ENCODE results near the gene KANK2. TPM values are rescaled to one million over a fixed set of nuclear protein-coding genes. Genes with fewer than 3 reads are reported as not detected.
A peak's percentile ranks its signal among the peaks of the same experiment; 100 is the strongest.

KANK2 gene
- 1 to 10 TPM in 3 of 5 donors, under 1 TPM in 2; 0.68 to 1.9 (median 1.2) TPM for total RNA-seq
- total RNA-seq (2013): 0.42 TPM
- total RNA-seq: 0 to 1.7 (median 0.50) reads per million in 29 experiments

DNA sequence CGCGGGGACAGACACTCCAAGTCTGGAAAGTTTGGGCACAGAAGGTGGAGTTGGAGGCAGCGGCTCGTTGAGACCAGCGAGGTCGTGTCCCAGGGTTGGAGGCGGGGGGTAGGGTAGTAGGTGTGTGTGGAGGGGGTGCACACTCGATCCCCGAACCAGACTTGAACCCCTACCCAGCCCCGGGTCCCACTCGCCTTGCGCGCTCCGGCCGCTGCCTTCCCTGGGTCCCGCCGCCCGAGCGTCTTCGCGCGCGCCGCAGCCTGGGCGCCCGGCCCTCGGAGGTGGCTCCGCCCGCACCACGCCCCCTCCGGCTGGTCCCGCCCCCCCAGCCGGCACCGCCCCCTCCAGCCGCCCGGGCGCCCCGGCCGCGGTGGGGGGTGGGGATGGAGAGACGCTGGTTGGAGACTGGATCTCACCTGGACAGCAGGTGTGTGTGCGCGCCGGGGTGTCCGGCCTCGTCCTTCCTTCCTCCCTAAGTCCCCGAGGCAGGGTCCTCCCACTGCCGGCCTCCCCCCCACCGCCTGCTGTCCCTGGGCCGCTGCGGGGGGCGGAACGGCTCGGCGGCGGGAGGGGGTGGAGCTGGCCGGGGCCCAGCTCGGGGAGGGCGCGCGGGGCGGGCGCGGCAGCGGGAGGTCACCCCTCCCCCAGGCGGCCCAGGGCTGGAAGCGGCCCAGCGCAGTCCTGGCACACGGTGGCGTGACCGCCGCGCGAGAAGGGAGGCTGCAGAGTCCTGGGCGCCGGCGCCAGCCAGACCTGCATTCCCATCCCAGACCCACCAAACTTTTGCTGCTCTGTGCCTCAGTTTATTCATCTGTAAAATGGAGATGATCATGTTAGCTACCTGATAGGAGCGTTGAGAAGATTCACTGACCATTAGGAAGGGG lies at the start of gene KANK2:
KANK2 (minus strand) TSS at position 255 of the 884 bp plus-strand sequence. CDS start 3,034 bp downstream, outside the sequence.
- H3K27ac ChIP-seq (ENCODE audit: low read length): no peak within 1 kb of the TSS
- peaks cover 11 to 12% of the 10 kb centered on the region in 2 donors for H3K27me3 Mint-ChIP-seq
- H3K4me3 ChIP-seq (ENCODE audit: control insufficient read depth in 1 of 2, extremely low read depth in 1 of 2, low read length in 1 of 2): peak within 1 kb of the TSS; percentile 38 to 47
- peak; percentile 7 to 83 (median 51) for DNase-seq
- peak within 1 kb of the TSS; percentile 71 to 80 (median 73) for H3K4me3 Mint-ChIP-seq
- H3K27me3 ChIP-seq (replicated peaks in 1 of 2; ENCODE audit: control insufficient read depth in 2 of 2, extremely low read depth in 1 of 2, insufficient read depth in 2 of 2, low read length in 1 of 2): peaks cover 0 to 35% of the 10 kb centered on the region in 2 experiments
- H3K9me3 Mint-ChIP-seq: no peaks in the 10 kb centered on the region
- H3K4me1 ChIP-seq (ENCODE audit: control insufficient read depth in 1 of 2, extremely low read depth in 1 of 2, insufficient read depth in 2 of 2, low read length in 2 of 2): peaks cover 3 to 22% of the 10 kb centered on the region in 2 experiments
- 4% methylated on average over 39 of the region's 78 CpGs for WGBS (ENCODE audit: insufficient coverage)
- no peaks in the 10 kb centered on the region for H3K9me3 ChIP-seq
- no peak within 1 kb of the TSS for H3K27ac Mint-ChIP-seq
- ATAC-seq (replicated peaks in 1 of 4): peak; percentile 92 to 94 (median 93)
- H3K36me3 Mint-ChIP-seq: no peaks in the 10 kb centered on the region
- ChIA-PET CTCF (no interaction called here), POLR2A (no interaction called here)
- H3K36me3 ChIP-seq (ENCODE audit: control insufficient read depth in 2 of 2, extremely low read depth in 1 of 2, insufficient read depth in 1 of 2, low read length in 1 of 2): no peaks in the 10 kb centered on the region
- H3K4me1 Mint-ChIP-seq: peaks cover 9 to 12% (median 12%) of the 10 kb centered on the region in 3 donors

DNA sequence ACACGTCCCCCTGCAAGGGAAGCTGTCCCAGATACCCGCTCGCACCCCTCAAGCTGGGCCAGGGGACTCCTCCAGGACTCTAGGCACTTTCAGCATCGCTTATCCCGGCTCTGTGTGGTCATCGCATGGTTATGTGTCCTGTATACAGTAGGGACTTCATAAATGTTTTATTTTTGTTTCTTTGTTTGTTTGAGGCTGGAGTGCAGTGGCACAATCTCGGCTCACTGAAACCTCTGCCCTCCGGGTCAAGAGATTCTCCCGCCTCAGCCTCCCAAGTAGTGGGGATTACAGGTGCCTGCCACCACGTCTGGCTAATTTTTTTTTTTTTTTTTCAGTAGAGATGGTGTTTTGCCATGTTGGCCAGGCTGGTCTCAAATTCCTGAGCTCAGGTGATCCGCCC lies 49.6 kb upstream of the KANK2 start:
- Histone ChIP-seq H3K4me3 (ENCODE audit: control insufficient read depth in 1 of 2, extremely low read depth in 1 of 2, low read length in 1 of 2) (no peak overlapping the region), H3K4me1 (ENCODE audit: control insufficient read depth in 1 of 2, extremely low read depth in 1 of 2, insufficient read depth in 2 of 2, low read length in 2 of 2) (peaks cover 0 to 8% of the 10 kb centered on the region in 2 experiments), H3K36me3 (ENCODE audit: control insufficient read depth in 2 of 2, extremely low read depth in 1 of 2, insufficient read depth in 1 of 2, low read length in 1 of 2) (no peaks in the 10 kb centered on the region), H3K9me3 (no peaks in the 10 kb centered on the region), H3K27ac (ENCODE audit: low read length) (no peak overlapping the region), H3K27me3 (replicated peaks in 1 of 2; ENCODE audit: control insufficient read depth in 2 of 2, extremely low read depth in 1 of 2, insufficient read depth in 2 of 2, low read length in 1 of 2) (peaks cover 2 to 49% of the 10 kb centered on the region in 2 experiments)
- CTCF ChIA-PET: no interaction called here
- Mint-ChIP-seq H3K4me1 (peaks cover 4 to 6% (median 5%) of the 10 kb centered on the region in 3 donors), H3K9me3 (no peaks in the 10 kb centered on the region), H3K36me3 (no peaks in the 10 kb centered on the region), H3K4me3 (no peak overlapping the region), H3K27me3 (peaks cover 11 to 24% of the 10 kb centered on the region in 2 donors), H3K27ac (peak overlapping the region in 1 of 2 donors; percentile 5)
- POLR2A ChIA-PET: no interaction called here
- no peak for DNase-seq
- 86% methylated on average over 4 of the region's 11 CpGs for WGBS (ENCODE audit: insufficient coverage)
- ATAC-seq (replicated peaks in 1 of 4): no peak

DNA sequence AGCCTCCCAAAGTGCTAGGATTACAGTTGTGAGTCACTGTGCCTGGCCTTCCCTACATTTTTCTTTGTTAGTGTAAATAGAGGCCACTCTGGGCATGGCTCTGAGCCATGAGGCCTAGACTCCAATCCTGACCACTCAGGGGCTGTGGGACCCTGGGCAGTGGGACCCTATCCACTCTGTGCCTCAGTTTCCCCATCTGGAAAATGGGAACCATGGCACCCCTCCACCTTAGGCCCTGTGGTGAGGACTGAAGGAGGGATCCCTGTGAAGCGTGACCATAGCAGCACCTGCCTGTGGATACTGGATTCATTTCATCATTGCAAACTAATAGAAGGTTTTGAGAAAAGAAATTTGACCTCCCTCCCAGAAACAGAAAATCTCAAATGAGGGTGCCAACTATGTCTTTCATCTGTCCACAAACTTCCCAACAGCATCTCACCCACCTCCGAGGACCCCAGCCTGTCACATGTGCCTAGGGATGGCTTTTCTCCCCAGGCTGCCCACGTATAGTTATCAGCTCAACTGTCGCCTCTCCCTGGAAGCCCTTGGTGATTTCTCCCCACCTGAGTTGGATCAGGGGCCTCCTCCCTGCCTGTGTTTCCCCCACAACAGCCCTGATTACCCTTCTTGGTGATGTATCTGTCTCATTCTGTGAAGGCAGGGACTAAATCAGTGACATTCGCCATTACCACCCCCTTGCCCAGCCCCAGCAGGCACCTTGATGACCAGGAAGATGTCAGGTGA lies 47.7 kb upstream of the KANK2 start:
- Histone ChIP-seq H3K4me1 (ENCODE audit: control insufficient read depth in 1 of 2, extremely low read depth in 1 of 2, insufficient read depth in 2 of 2, low read length in 2 of 2) (peaks cover 0 to 8% of the 10 kb centered on the region in 2 experiments), H3K27me3 (replicated peaks in 1 of 2; ENCODE audit: control insufficient read depth in 2 of 2, extremely low read depth in 1 of 2, insufficient read depth in 2 of 2, low read length in 1 of 2) (peaks cover 2 to 60% of the 10 kb centered on the region in 2 experiments), H3K4me3 (ENCODE audit: control insufficient read depth in 1 of 2, extremely low read depth in 1 of 2, low read length in 1 of 2) (no peak overlapping the region), H3K27ac (ENCODE audit: low read length) (no peak overlapping the region), H3K36me3 (ENCODE audit: control insufficient read depth in 2 of 2, extremely low read depth in 1 of 2, insufficient read depth in 1 of 2, low read length in 1 of 2) (no peaks in the 10 kb centered on the region), H3K9me3 (no peaks in the 10 kb centered on the region)
- ChIA-PET POLR2A (no interaction called here), CTCF (no interaction called here)
- ATAC-seq (replicated peaks in 1 of 4) (no peak), DNase-seq (no peak)
- WGBS (ENCODE audit: insufficient coverage): no CpG with 5 or more reads among the region's 5 CpGs
- Mint-ChIP-seq H3K9me3 (no peaks in the 10 kb centered on the region), H3K27me3 (peaks cover 11 to 29% of the 10 kb centered on the region in 2 donors), H3K4me1 (peaks cover 4 to 6% (median 5%) of the 10 kb centered on the region in 3 donors), H3K4me3 (no peak overlapping the region), H3K27ac (no peak overlapping the region), H3K36me3 (no peaks in the 10 kb centered on the region)

DNA sequence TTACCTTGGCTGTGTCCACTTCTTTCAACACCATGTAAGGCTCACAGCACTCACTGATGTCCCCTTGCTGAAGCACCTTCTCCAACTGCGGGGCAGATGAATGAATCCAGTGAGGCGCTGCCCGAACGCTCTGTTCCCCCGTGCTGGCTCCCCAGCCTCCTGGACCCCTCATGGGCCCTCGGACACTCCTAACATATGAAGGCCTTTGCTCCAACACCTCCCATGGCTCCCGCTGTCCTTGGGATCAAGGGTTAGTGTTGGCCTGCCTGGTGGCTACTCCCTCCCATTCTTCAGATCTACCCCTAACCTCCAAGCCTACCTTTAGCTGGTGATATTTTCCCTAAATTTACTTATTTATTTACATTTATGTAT lies 46.4 kb upstream of the KANK2 start:
- CTCF ChIA-PET: no interaction called here
- WGBS (ENCODE audit: insufficient coverage): 93% methylated on average over 7 of the region's 7 CpGs
- peaks cover 0 to 8% of the 10 kb centered on the region in 2 experiments for H3K4me1 ChIP-seq (ENCODE audit: control insufficient read depth in 1 of 2, extremely low read depth in 1 of 2, insufficient read depth in 2 of 2, low read length in 2 of 2)
- peaks cover 11 to 29% of the 10 kb centered on the region in 2 donors for H3K27me3 Mint-ChIP-seq
- no peak overlapping the region for H3K27ac ChIP-seq (ENCODE audit: low read length)
- H3K36me3 ChIP-seq (ENCODE audit: control insufficient read depth in 2 of 2, extremely low read depth in 1 of 2, insufficient read depth in 1 of 2, low read length in 1 of 2): no peaks in the 10 kb centered on the region
- ATAC-seq (replicated peaks in 1 of 4) (no peak), DNase-seq (no peak)
- peaks cover 0 to 4% (median 3%) of the 10 kb centered on the region in 3 donors for H3K9me3 Mint-ChIP-seq
- no peak overlapping the region for H3K27ac Mint-ChIP-seq
- H3K36me3 Mint-ChIP-seq: no peaks in the 10 kb centered on the region
- peaks cover 4 to 6% (median 5%) of the 10 kb centered on the region in 3 donors for H3K4me1 Mint-ChIP-seq
- H3K4me3 ChIP-seq (ENCODE audit: control insufficient read depth in 1 of 2, extremely low read depth in 1 of 2, low read length in 1 of 2): no peak overlapping the region
- peaks cover 2 to 68% of the 10 kb centered on the region in 2 experiments for H3K27me3 ChIP-seq (replicated peaks in 1 of 2; ENCODE audit: control insufficient read depth in 2 of 2, extremely low read depth in 1 of 2, insufficient read depth in 2 of 2, low read length in 1 of 2)
- H3K9me3 ChIP-seq: no peaks in the 10 kb centered on the region
- POLR2A ChIA-PET: no interaction called here
- H3K4me3 Mint-ChIP-seq: peak overlapping the region in 1 of 3 donors; percentile 42

DNA sequence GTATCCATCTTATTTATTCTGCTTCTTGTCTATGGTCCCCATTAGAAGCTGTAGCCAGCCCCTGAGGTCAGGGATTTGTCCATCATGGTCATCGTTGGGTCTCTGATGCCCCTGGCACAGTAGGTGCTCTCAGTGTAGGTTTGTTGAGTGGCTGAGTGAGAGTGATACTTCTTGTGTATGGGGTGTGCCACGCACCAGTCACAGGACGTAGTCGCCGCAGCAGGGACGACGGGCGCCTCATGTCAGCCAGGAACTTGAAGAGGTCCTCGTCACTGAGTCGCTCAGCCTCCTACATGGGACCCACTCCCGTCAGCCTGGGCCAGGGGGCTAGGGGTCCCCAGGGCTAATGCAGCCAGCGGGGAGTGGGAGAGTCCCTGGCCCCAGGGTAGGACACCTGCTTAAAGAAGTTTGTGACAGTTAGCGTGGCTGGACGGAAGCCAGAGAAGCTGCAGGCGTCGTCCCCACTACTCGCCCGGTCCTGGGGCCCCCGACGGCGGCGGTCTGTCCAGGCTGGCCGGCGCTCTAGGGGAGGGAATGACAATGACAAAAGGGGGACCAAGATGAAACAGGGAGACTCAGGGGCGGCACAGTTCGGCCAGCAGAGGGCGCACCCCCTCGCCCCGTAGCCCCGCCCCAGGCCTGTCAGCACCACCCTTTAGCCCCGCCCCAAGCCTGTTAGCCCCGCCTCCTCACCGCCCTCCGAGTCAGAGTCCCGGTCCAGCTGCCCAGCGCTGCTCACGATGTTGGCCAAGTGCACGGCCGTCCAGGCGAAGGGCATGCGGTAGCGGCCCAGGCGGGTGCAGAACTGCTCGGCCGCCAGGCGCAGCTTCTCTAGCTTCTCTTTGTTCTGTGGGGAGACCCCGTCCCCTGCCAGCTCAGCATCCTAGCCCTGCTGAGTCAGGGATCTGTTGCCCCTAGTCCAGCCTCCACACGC lies 45.8 kb upstream of the KANK2 start:
- no peaks in the 10 kb centered on the region for H3K36me3 Mint-ChIP-seq
- H3K27me3 Mint-ChIP-seq: peaks cover 11 to 29% of the 10 kb centered on the region in 2 donors
- Histone ChIP-seq H3K4me3 (ENCODE audit: control insufficient read depth in 1 of 2, extremely low read depth in 1 of 2, low read length in 1 of 2) (no peak overlapping the region), H3K27me3 (replicated peaks in 1 of 2; ENCODE audit: control insufficient read depth in 2 of 2, extremely low read depth in 1 of 2, insufficient read depth in 2 of 2, low read length in 1 of 2) (peaks cover 2 to 72% of the 10 kb centered on the region in 2 experiments), H3K27ac (ENCODE audit: low read length) (no peak overlapping the region), H3K9me3 (no peaks in the 10 kb centered on the region), H3K4me1 (ENCODE audit: control insufficient read depth in 1 of 2, extremely low read depth in 1 of 2, insufficient read depth in 2 of 2, low read length in 2 of 2) (peaks cover 0 to 8% of the 10 kb centered on the region in 2 experiments), H3K36me3 (ENCODE audit: control insufficient read depth in 2 of 2, extremely low read depth in 1 of 2, insufficient read depth in 1 of 2, low read length in 1 of 2) (no peaks in the 10 kb centered on the region)
- peak; percentile 89 to 99 (median 95) for ATAC-seq (replicated peaks in 1 of 4)
- peak; percentile 42 to 84 (median 72) for DNase-seq
- CTCF ChIA-PET: no interaction called here
- peaks cover 4 to 6% (median 5%) of the 10 kb centered on the region in 3 donors for H3K4me1 Mint-ChIP-seq
- WGBS (ENCODE audit: insufficient coverage): 40% methylated on average over 43 of the region's 48 CpGs
- no peak overlapping the region for H3K27ac Mint-ChIP-seq
- H3K9me3 Mint-ChIP-seq: peaks cover 3 to 7% (median 6%) of the 10 kb centered on the region in 3 donors
- POLR2A ChIA-PET: no interaction called here
- peak overlapping the region in 1 of 3 donors; percentile 42 for H3K4me3 Mint-ChIP-seq

Data from T-cell (primary cell).